PC-3 (cell line): Measurements from ENCODE around the gene REX1BD. TPM values are rescaled to one million over a fixed set of nuclear protein-coding genes. Genes with fewer than 3 reads are reported as not detected.
"Not testable (repeated sequence)": the region's sequence is repeated elsewhere in the genome, so short reads cannot be mapped to it uniquely, and the experiment has no call there.

Source experiments
- ATAC-seq: fragments of 200-7000 bp; cut with Tn5 transposase; 2 replicates; pipeline ENCODE4 v1.9.1; 2020; ENCODE audit warnings: mild to moderate bottlenecking, moderate library complexity
- BruUV-seq: library from RNA; stranded (reverse); fragments of 400-500 nt; replicated peaks from 2 replicates; lab custom pipeline; 2021; lab: Mats Ljungman, UMichigan
- CTCF ChIA-PET: fragments of 300-600 bp; sonication (Branson Sonifier 250); formaldehyde crosslinking; loops from one replicate; lab custom pipeline; 2022; ENCODE audit warnings: antibody characterized with exemption; lab: Charles Lee
- POLR2A ChIA-PET: fragments of 300-600 bp; sonication (Branson Sonifier 250); formaldehyde crosslinking; loops from one replicate; lab custom pipeline; 2022; ENCODE audit warnings: antibody characterized with exemption; ENCODE audit not compliant: unreplicated experiment; lab: Charles Lee
- DNase-seq: peaks from one replicate; pipeline ENCODE4 v3.0.0-alpha.2; 2015
- H2AFZ ChIP-seq: fragments of 300-600 bp; sonication (generic); 2 replicates; pipeline ENCODE4 v1.6.0; 2016; ENCODE audit warnings: antibody characterized with exemption, low read length
- H3F3A ChIP-seq: fragments of 300-600 bp; sonication (generic); one replicate; pipeline ENCODE4 v1.6.0; 2017; ENCODE audit warnings: antibody characterized with exemption, low read length, control low read depth, mild to moderate bottlenecking; ENCODE audit not compliant: unreplicated experiment
- H3K27ac ChIP-seq: fragments of 300-600 bp; sonication (generic); 2 replicates; pipeline ENCODE4 v1.5.1; 2016; ENCODE audit warnings: mild to moderate bottlenecking, low read length
- H3K27me3 ChIP-seq: fragments of 300-600 bp; sonication (generic); 2 replicates; pipeline ENCODE4 v1.6.1; 2016; ENCODE audit warnings: low read length, mixed read lengths
- H3K36me3 ChIP-seq: fragments of 300-600 bp; sonication (generic); 2 replicates; pipeline ENCODE4 v1.6.1; 2016; ENCODE audit warnings: low read depth, mixed run types, low read length, mixed read lengths
- H3K4me1 ChIP-seq: fragments of 300-600 bp; sonication (generic); 2 replicates; pipeline ENCODE4 v1.5.1; 2016; ENCODE audit warnings: low read length; ENCODE audit not compliant: insufficient read depth
- H3K4me2 ChIP-seq: fragments of 300-600 bp; sonication (generic); 2 replicates; pipeline ENCODE4 v1.6.0; 2016; ENCODE audit warnings: low read length
- H3K4me3 ChIP-seq: fragments of 300-600 bp; sonication (generic); 2 replicates; pipeline ENCODE4 v1.5.1; 2016; ENCODE audit warnings: mild to moderate bottlenecking, low read length, mixed read lengths
- H3K79me2 ChIP-seq: fragments of 300-600 bp; sonication (generic); 2 replicates; pipeline ENCODE4 v1.6.1; 2017; ENCODE audit warnings: low read length, mixed read lengths
- H3K9ac ChIP-seq: fragments of 300-600 bp; sonication (generic); 2 replicates; pipeline ENCODE4 v1.6.0; 2016; ENCODE audit warnings: mild to moderate bottlenecking, low read length
- H3K9me2 ChIP-seq: fragments of 300-600 bp; sonication (generic); replicated peaks from 2 replicates; pipeline ENCODE4 v1.6.1; 2016; ENCODE audit warnings: mixed run types, low read length, mixed read lengths
- H3K9me3 ChIP-seq: fragments of 300-600 bp; sonication (generic); 2 replicates; pipeline ENCODE4 v1.6.1; 2016; ENCODE audit warnings: low read length, mixed read lengths
- H4K20me1 ChIP-seq: fragments of 300-600 bp; sonication (generic); 2 replicates; pipeline ENCODE4 v1.6.1; 2016; ENCODE audit warnings: low read length, mixed read lengths
- EZH2 ChIP-seq: fragments of 300-600 bp; sonication (generic); IDR thresholded peaks from one replicate; pipeline ENCODE4 v1.6.1; 2017; ENCODE audit warnings: antibody characterized with exemption, mild to moderate bottlenecking, low read length; ENCODE audit not compliant: unreplicated experiment
- EZH2phosphoT487 ChIP-seq: fragments of 300-600 bp; sonication (generic); IDR thresholded peaks from 2 replicates; pipeline ENCODE4 v1.6.1; 2018; ENCODE audit warnings: mild to moderate bottlenecking, antibody characterized with exemption, low read length, borderline replicate concordance
- intact Hi-C: fragments of 100-400 bp; cut with micrococcal nuclease; formaldehyde crosslinking; loops from 2 replicates; pipeline ENCODE4 v1.9.0; 2023
- total RNA-seq: library from RNA; depleted of rRNA; stranded (reverse); fragments of >200 nt; gene quantifications from 2 replicates; pipeline ENCODE4 v1.2.3, GENCODE V29; 2014
- TF ChIP-seq, protein P1 (sequence below): fragments of 300-600 bp; sonication (generic); conservative IDR thresholded peaks from 2 replicates; pipeline ENCODE4 v1.5.1; 2017; ENCODE audit warnings: antibody characterized with exemption, low read depth, mild to moderate bottlenecking, low read length

The REX1BD gene
- total RNA-seq, 1 experiment from 2014 or later, result 121 TPM

DNA sequence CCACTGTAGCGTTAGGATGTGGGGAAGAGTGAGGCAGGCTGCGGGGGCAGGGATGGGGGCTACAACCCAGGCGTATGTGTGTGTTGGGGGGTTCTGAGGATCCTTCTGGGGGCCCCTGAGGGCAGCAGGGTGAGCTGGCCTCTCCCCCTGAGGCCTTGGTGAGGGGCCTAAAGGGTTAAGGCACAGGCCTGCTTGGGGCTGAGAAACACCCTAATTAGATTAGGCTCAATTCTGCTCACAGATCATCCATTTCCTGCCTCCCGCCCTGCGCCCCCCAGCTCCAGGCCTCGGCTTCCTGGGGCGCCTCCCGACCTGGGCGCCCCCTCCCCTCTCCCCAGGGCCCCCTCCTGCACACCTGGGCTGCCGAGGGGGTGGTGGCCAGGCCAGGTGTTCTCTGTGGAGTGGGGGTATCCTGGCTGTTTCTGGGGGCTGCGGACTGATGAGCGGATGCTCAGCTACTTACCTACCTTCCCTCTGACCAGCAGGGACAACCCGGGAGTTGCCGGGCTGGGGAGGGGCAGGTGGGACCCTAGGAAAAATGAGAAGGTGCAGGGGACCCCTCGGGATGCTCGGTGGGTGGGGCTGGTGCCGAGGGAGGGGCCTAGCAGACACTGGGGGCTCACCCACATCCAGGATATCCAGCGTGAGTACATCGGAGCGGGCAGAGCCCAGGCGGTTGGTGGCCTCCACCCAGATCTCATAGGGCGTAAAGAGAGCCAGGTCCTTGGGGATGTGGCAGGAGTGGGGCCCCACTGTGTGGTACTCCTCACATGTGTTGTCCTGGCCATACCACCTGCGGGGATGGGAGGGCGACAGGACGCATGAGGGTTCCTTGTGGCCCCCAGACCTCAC is 9.4 kb downstream of the REX1BD start:
- ChIA-PET CTCF (no interaction called here), POLR2A (no interaction called here)
- Histone ChIP-seq H3K79me2 (no peaks in the 10 kb centered on the region), H3K4me1 (peaks cover 9% of the 10 kb centered on the region; the same call in 1 of the 2 replicates), H3K9me3 (no peaks in the 10 kb centered on the region), H3K4me3 (no peak overlapping the region), H3K27ac (no peak overlapping the region), H3K27me3 (no peaks in the 10 kb centered on the region), H4K20me1 (no peaks in the 10 kb centered on the region), H3K36me3 (no peaks in the 10 kb centered on the region), H3K9me2 (no peaks in the 10 kb centered on the region), H3K4me2 (no peak overlapping the region), H2AFZ (no peak overlapping the region), H3K9ac (no peak overlapping the region), H3F3A (no peaks in the 10 kb centered on the region)
- intact Hi-C loops, result no loop called here
- DNase-seq (no peak), ATAC-seq (no peak)
- BruUV-seq, result no TSS peak
- TF ChIP-seq, protein P1, sequence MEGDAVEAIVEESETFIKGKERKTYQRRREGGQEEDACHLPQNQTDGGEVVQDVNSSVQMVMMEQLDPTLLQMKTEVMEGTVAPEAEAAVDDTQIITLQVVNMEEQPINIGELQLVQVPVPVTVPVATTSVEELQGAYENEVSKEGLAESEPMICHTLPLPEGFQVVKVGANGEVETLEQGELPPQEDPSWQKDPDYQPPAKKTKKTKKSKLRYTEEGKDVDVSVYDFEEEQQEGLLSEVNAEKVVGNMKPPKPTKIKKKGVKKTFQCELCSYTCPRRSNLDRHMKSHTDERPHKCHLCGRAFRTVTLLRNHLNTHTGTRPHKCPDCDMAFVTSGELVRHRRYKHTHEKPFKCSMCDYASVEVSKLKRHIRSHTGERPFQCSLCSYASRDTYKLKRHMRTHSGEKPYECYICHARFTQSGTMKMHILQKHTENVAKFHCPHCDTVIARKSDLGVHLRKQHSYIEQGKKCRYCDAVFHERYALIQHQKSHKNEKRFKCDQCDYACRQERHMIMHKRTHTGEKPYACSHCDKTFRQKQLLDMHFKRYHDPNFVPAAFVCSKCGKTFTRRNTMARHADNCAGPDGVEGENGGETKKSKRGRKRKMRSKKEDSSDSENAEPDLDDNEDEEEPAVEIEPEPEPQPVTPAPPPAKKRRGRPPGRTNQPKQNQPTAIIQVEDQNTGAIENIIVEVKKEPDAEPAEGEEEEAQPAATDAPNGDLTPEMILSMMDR, result no peak
- TF ChIP-seq EZH2 (no peak), EZH2phosphoT487 (no peak)

DNA sequence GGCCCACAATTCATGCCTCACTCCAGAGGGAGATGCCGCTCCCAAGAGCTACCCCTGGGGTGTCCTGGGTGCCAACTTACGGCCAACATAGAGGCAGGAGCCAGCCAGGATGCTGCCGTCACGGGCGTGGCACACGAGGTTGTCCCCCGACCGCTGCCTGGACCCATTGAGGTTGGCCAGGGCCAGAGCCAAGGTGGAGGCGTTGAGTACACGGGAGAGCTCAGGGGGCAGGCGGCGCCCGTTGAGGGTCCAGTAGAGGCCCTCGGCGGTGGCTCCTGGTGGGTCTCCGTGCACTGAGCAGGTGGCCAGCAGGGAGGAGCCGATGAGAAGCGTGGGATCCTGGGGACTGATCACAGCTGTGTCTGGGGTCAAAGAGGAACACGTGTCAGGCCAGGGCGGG is 10.9 kb downstream of the REX1BD start:
- ChIA-PET POLR2A (no interaction called here), CTCF (no interaction called here)
- H2AFZ ChIP-seq, result no peak overlapping the region
- no peak overlapping the region for H3K27ac ChIP-seq
- no peaks in the 10 kb centered on the region for H3K9me3 ChIP-seq
- H4K20me1 ChIP-seq, result no peaks in the 10 kb centered on the region
- no TSS peak for BruUV-seq
- H3K36me3 ChIP-seq, result no peaks in the 10 kb centered on the region
- H3K4me2 ChIP-seq, result no peak overlapping the region
- H3K9me2 ChIP-seq, result no peaks in the 10 kb centered on the region
- TF ChIP-seq, protein P1, result no peak
- no peak for TF ChIP-seq EZH2phosphoT487
- peaks cover 5% of the 10 kb centered on the region for H3K27me3 ChIP-seq
- DNase-seq (no peak), ATAC-seq (no peak)
- no peaks in the 10 kb centered on the region for H3F3A ChIP-seq
- intact Hi-C loops, result no loop called here
- no peak overlapping the region for H3K9ac ChIP-seq
- no peaks in the 10 kb centered on the region for H3K79me2 ChIP-seq
- peaks cover 4% of the 10 kb centered on the region; the same call in 1 of the 2 replicates for H3K4me1 ChIP-seq
- no peak overlapping the region for H3K4me3 ChIP-seq

DNA sequence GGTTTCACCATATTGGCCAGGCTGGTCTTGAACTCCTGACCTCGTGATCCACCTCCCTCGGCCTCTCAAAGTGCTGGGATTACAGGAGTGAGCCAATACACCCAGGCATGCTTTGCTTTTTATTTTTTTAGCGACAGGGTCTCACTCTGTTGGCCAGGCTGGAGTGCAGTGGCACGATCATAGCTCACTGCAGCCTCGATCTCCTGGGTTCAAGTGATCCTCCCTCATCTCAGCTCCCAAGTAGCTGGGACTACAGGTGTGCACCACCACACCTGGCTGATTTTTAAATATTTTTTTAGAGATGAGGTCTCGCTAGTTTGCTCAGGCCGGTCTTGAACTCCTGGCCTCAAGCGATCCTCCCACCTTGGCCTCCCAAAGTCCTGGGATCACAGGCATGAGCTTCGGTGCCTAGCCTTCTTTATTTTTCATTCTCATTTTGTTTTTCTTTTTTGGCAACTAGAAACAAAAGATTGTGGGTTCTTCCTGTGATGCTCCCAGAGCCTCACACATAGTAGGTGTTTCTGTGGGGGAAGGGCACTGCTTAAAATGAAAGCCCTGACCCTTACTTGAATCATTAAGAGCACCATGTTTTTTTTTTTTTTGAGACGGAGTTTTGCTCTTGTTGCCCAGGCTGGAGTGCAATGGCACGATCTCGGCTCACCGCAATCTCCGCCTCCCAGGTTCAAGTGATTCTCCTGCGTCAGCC is 12.2 kb downstream of the REX1BD start:
- H3K4me3 ChIP-seq, ATAC-seq, H3K79me2 ChIP-seq, H4K20me1 ChIP-seq, H3K9me3 ChIP-seq, H3K4me2 ChIP-seq, H3K36me3 ChIP-seq, POLR2A ChIA-PET, CTCF ChIA-PET, H2AFZ ChIP-seq, H3F3A ChIP-seq, H3K9ac ChIP-seq, H3K27ac ChIP-seq, H3K9me2 ChIP-seq, DNase-seq, H3K4me1 ChIP-seq, BruUV-seq: not testable (repeated sequence)
- intact Hi-C loops, result loop anchor here (10.0 kb wide), 1 partner anchor 174 kb away; no protein-coding TSS in a partner anchor
- peaks cover 18% of the 10 kb centered on the region for H3K27me3 ChIP-seq
